Measurements from ENCODE around the gene MINDY3.

Gene MINDY3

GRCh38 chr10:15847481-15847880 lies 12.8 kb downstream of the MINDY3 start:
- DNase-seq (ENCODE audit: low read depth in 2 of 2): no peak
- TF ChIP-seq, protein P1, sequence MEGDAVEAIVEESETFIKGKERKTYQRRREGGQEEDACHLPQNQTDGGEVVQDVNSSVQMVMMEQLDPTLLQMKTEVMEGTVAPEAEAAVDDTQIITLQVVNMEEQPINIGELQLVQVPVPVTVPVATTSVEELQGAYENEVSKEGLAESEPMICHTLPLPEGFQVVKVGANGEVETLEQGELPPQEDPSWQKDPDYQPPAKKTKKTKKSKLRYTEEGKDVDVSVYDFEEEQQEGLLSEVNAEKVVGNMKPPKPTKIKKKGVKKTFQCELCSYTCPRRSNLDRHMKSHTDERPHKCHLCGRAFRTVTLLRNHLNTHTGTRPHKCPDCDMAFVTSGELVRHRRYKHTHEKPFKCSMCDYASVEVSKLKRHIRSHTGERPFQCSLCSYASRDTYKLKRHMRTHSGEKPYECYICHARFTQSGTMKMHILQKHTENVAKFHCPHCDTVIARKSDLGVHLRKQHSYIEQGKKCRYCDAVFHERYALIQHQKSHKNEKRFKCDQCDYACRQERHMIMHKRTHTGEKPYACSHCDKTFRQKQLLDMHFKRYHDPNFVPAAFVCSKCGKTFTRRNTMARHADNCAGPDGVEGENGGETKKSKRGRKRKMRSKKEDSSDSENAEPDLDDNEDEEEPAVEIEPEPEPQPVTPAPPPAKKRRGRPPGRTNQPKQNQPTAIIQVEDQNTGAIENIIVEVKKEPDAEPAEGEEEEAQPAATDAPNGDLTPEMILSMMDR (IDR thresholded peaks at IDR 0.05; ENCODE audit: low read depth, low read length): no peak

GRCh38 chr10:15844517-15844916 lies 15.8 kb downstream of the MINDY3 start:
- TF ChIP-seq, protein P1 (IDR thresholded peaks at IDR 0.05; ENCODE audit: low read depth, low read length): no peak
- no peak overlapping the region for H3K4me3 ChIP-seq (replicated peaks in 1 of 2; ENCODE audit: low read depth in 2 of 2, low read length in 2 of 2)
- DNase-seq (ENCODE audit: low read depth in 2 of 2): no peak

More at GRCh38 chr10:15847481-15847880, 12.8 kb downstream of the MINDY3 start:
- no peak overlapping the region for H3K4me3 ChIP-seq (replicated peaks in 1 of 2; ENCODE audit: low read depth in 2 of 2, low read length in 2 of 2)

GRCh38 chr10:15843695-15844094 lies 16.6 kb downstream of the MINDY3 start:
- H3K4me3 ChIP-seq (replicated peaks in 1 of 2; ENCODE audit: low read depth in 2 of 2, low read length in 2 of 2): no peak overlapping the region
- TF ChIP-seq, protein P1 (IDR thresholded peaks at IDR 0.05; ENCODE audit: low read depth, low read length): no peak

GRCh38 chr10:15842556-15843169 lies 17.6 kb downstream of the MINDY3 start:
- H3K4me3 ChIP-seq (replicated peaks in 1 of 2; ENCODE audit: low read depth in 2 of 2, low read length in 2 of 2): no peak overlapping the region
- TF ChIP-seq, protein P1 (IDR thresholded peaks at IDR 0.05; ENCODE audit: low read depth, low read length): no peak
- DNase-seq (ENCODE audit: low read depth in 2 of 2): peak; percentile 63 to 66

More at GRCh38 chr10:15843695-15844094, 16.6 kb downstream of the MINDY3 start:
- no peak for DNase-seq (ENCODE audit: low read depth in 2 of 2)

DNA sequence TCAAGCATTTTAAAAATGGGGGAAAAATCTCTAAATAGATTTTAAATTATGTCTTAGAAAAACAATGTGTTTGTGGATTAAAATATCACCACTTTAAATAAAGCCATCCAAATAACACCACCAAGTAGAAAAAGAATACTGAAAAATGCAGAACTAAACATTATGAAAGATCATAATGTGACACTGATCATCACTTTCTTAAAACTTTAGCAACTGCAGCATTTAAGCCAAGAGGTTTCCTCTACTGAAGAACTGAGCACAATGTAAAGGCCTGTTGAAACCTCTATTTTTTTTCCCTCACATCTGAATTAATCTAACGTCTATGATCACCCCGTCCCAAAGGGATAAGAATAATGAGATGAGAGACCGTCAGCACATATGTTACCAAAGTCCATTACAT lies 18.6 kb downstream of the MINDY3 start:
- TF ChIP-seq, protein P1 (IDR thresholded peaks at IDR 0.05; ENCODE audit: low read depth, low read length): no peak
- H3K4me3 ChIP-seq (replicated peaks in 1 of 2; ENCODE audit: low read depth in 2 of 2, low read length in 2 of 2): no peak overlapping the region
- DNase-seq (ENCODE audit: low read depth in 2 of 2): no peak

DNA sequence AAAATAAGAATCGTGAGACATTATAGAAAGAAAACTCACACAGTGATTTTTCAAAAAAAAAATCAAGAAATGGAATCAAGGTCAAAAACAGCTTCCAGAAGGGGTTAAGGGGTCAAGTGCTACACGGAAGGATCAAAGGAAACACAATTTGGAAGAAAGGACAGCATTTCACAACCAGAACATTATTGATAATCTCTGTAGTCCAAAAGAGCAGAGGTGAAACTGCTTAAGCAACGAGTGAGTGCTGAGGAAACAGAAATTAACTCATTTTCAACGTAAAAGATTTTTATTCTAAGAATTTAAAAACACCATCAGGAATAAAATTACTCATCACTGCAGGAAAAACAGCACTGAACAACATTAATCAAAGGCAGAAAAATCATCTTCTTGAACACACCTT lies 23.5 kb downstream of the MINDY3 start:
- DNase-seq (ENCODE audit: low read depth in 2 of 2): no peak
- TF ChIP-seq, protein P1 (IDR thresholded peaks at IDR 0.05; ENCODE audit: low read depth, low read length): no peak
- no peak overlapping the region for H3K4me3 ChIP-seq (replicated peaks in 1 of 2; ENCODE audit: low read depth in 2 of 2, low read length in 2 of 2)

DNA sequence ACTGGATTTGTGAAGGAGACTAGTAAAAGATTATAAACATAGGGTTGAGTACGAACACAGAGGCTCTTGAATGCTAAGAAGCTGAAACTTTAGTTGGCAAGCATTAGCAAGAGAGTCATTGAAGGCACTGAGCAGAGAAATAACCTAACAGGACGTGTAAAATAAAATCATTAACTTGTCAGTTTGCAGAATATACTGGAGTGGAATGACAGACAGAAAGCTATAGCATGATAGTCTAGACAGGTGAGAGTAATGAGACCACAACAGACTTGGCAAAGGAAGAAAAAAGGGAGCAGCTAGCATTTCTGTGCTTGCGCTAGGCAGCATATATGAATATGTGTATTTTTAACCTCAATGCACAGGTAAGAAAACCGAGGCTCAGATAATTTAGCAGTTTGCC lies 30.8 kb downstream of the MINDY3 start:
- no peak overlapping the region for H3K4me3 ChIP-seq (replicated peaks in 1 of 2; ENCODE audit: low read depth in 2 of 2, low read length in 2 of 2)
- TF ChIP-seq, protein P1 (IDR thresholded peaks at IDR 0.05; ENCODE audit: low read depth, low read length): no peak
- no peak for DNase-seq (ENCODE audit: low read depth in 2 of 2)
